GM23338 (cell line): ENCODE measurements around the gene PSMD5. TPM values are rescaled to one million over a fixed set of nuclear protein-coding genes. Genes with fewer than 3 reads are reported as not detected.

Experiments used
- ATAC-seq: fragments of 200-7000 bp; cut with Tn5 transposase; 3 replicates; pipeline ENCODE4 v1.9.1; 2020
- DNase-seq: peaks from one replicate; pipeline ENCODE4 v3.0.0-alpha.2; 2015; ENCODE audit warnings: low spot score
- H2AFZ ChIP-seq: fragments of 200-600 bp; sonication (generic); 2 replicates; pipeline ENCODE4 v1.8.0; 2016; ENCODE audit warnings: antibody characterized with exemption, mild to moderate bottlenecking, moderate library complexity
- H3F3A ChIP-seq: fragments of 200-600 bp; sonication (generic); replicated peaks from 2 replicates; pipeline ENCODE4 v1.8.0; 2017; ENCODE audit warnings: antibody characterized with exemption, mixed run types, low read depth
- H3K27ac ChIP-seq: fragments of 200-600 bp; sonication (generic); 2 replicates; pipeline ENCODE4 v1.6.1; 2016; ENCODE audit warnings: low read depth
- H3K27me3 ChIP-seq: fragments of 200-600 bp; sonication (generic); 2 replicates; pipeline ENCODE4 v1.8.0; 2016; ENCODE audit warnings: mild to moderate bottlenecking, mixed run types, moderate library complexity; ENCODE audit not compliant: insufficient read depth
- H3K36me3 ChIP-seq: fragments of 200-600 bp; sonication (generic); 2 replicates; pipeline ENCODE4 v1.8.0; 2016; ENCODE audit warnings: mild to moderate bottlenecking; ENCODE audit not compliant: insufficient read depth
- H3K4me1 ChIP-seq: fragments of 200-600 bp; sonication (generic); 2 replicates; pipeline ENCODE4 v1.8.0; 2016; ENCODE audit warnings: mild to moderate bottlenecking, moderate library complexity; ENCODE audit not compliant: insufficient read depth
- H3K4me2 ChIP-seq: fragments of 200-600 bp; sonication (generic); 2 replicates; pipeline ENCODE4 v1.7.1; 2017; ENCODE audit warnings: mixed run types
- H3K4me3 ChIP-seq: fragments of 200-600 bp; sonication (generic); 2 replicates; pipeline ENCODE4 v1.6.1; 2016; ENCODE audit warnings: mixed run types
- H3K79me2 ChIP-seq: fragments of 200-600 bp; sonication (generic); replicated peaks from 2 replicates; pipeline ENCODE4 v1.8.0; 2017; ENCODE audit warnings: mild to moderate bottlenecking; ENCODE audit not compliant: insufficient read depth
- H3K9me2 ChIP-seq: fragments of 200-600 bp; sonication (generic); 2 replicates; pipeline ENCODE4 v1.8.0; 2017; ENCODE audit not compliant: insufficient read depth
- H4K20me1 ChIP-seq: fragments of 200-600 bp; sonication (generic); replicated peaks from 2 replicates; pipeline ENCODE4 v1.8.0; 2017; ENCODE audit warnings: mild to moderate bottlenecking; ENCODE audit not compliant: insufficient read depth
- H3K27ac Mint-ChIP-seq: 2 replicates; pipeline ENCODE4 v1.8.0; 2020; ENCODE audit warnings: inconsistent platforms, mild to moderate bottlenecking, moderate library complexity, mixed read lengths
- H3K27me3 Mint-ChIP-seq: 3 replicates; pipeline ENCODE4 v1.8.0; 2022; ENCODE audit warnings: low read depth, mild to moderate bottlenecking, moderate library complexity, mixed read lengths, inconsistent platforms; ENCODE audit not compliant: insufficient read depth, poor library complexity
- H3K36me3 Mint-ChIP-seq: 3 replicates; pipeline ENCODE4 v1.8.0; 2021; ENCODE audit warnings: low read depth, mild to moderate bottlenecking, inconsistent platforms, moderate library complexity, mixed read lengths
- H3K4me1 Mint-ChIP-seq: 3 replicates; pipeline ENCODE4 v1.8.0; 2020; ENCODE audit warnings: mild to moderate bottlenecking, inconsistent platforms, mixed read lengths
- H3K4me3 Mint-ChIP-seq: 3 replicates; pipeline ENCODE4 v1.8.0; 2021; ENCODE audit warnings: moderate library complexity, mild to moderate bottlenecking, inconsistent platforms, mixed read lengths
- H3K9me3 Mint-ChIP-seq: 3 replicates; pipeline ENCODE4 v1.8.0; 2020; ENCODE audit warnings: moderate library complexity, mild to moderate bottlenecking, inconsistent platforms, mixed read lengths
- CREB1 ChIP-seq: fragments of 250-450 bp; sonication (Bioruptor Pico); IDR thresholded peaks from 2 replicates; pipeline ENCODE4 v1.5.0; 2020; ENCODE audit warnings: low read depth, mild to moderate bottlenecking, moderate library complexity
- EZH2 ChIP-seq: fragments of 200-600 bp; sonication (generic); IDR thresholded peaks from one replicate; pipeline ENCODE4 v1.8.0; 2017; ENCODE audit warnings: antibody characterized with exemption, mild to moderate bottlenecking, low read depth; ENCODE audit not compliant: unreplicated experiment
- EZH2phosphoT487 ChIP-seq: fragments of 200-600 bp; sonication (generic); IDR thresholded peaks from one replicate; pipeline ENCODE4 v1.8.1; 2018; ENCODE audit warnings: antibody characterized with exemption; ENCODE audit not compliant: unreplicated experiment
- JUNB ChIP-seq: IDR thresholded peaks from one replicate; pipeline ENCODE4 v1.6.1; 2016; ENCODE audit warnings: antibody characterized with exemption; ENCODE audit not compliant: unreplicated experiment
- NANOG ChIP-seq: IDR thresholded peaks from 2 replicates; pipeline ENCODE4 v1.6.1; 2016; ENCODE audit warnings: antibody characterized with exemption, borderline replicate concordance
- POLR2AphosphoS5 ChIP-seq: IDR thresholded peaks from 2 replicates; pipeline ENCODE4 v1.6.1; 2016; ENCODE audit warnings: antibody characterized with exemption, low read depth
- STAT1 ChIP-seq: IDR thresholded peaks from one replicate; pipeline ENCODE4 v1.6.1; 2016; ENCODE audit warnings: antibody characterized with exemption; ENCODE audit not compliant: unreplicated experiment
- ZNF114 ChIP-seq: fragments of 250-450 bp; sonication (Bioruptor Pico); IDR thresholded peaks from 2 replicates; pipeline ENCODE4 v1.5.0; 2020; ENCODE audit warnings: mild to moderate bottlenecking, moderate library complexity
- ZNF331 ChIP-seq: fragments of 250-450 bp; sonication (Bioruptor Pico); IDR thresholded peaks from 2 replicates; pipeline ENCODE4 v1.5.0; 2020; ENCODE audit warnings: low read depth, mild to moderate bottlenecking, moderate library complexity
- polyA plus RNA-seq: library from polyadenylated mRNA; unstranded; fragments of >200 nt; fragmentation: Nextera tagmentation; extraction: Ambion mirVana; gene quantifications from 2 replicates; pipeline ENCODE4 v1.2.1, GENCODE V29; 2016
- total RNA-seq: library from RNA; depleted of rRNA; stranded (reverse); fragments of >200 nt; shearing (Covaris generic); gene quantifications from 2 replicates; pipeline ENCODE4 v1.2.3, GENCODE V29; 2014
- TF ChIP-seq, protein P1 (sequence below): fragments of 250-450 bp; sonication (Bioruptor Pico); IDR thresholded peaks from 2 replicates; pipeline ENCODE4 v1.5.0; 2020; ENCODE audit warnings: mild to moderate bottlenecking, moderate library complexity
- TF ChIP-seq, protein P2 (sequence below): IDR thresholded peaks from one replicate; pipeline ENCODE4 v1.6.1; 2018; ENCODE audit warnings: antibody characterized with exemption; ENCODE audit not compliant: unreplicated experiment
- TF ChIP-seq, protein P3 (sequence below): IDR thresholded peaks from 2 replicates; pipeline ENCODE4 v1.6.1; 2016; ENCODE audit warnings: antibody characterized with exemption
- TF ChIP-seq, protein P4 (sequence below), 2 experiments: fragments of 200-600 bp in 1 of 2; sonication (generic) in 1 of 2; conservative IDR thresholded peaks; 2 replicates each; pipeline versions ENCODE4 v1.5.1 to v1.6.1; 2016 to 2017; ENCODE audit warnings: antibody characterized with exemption in 2 of 2, low read depth in 2 of 2, mild to moderate bottlenecking in 2 of 2, moderate library complexity in 1 of 2

Gene PSMD5
- total and polyA plus RNA-seq, 2 experiments from 2014 or later: 23.9 to 40.5 TPM

DNA sequence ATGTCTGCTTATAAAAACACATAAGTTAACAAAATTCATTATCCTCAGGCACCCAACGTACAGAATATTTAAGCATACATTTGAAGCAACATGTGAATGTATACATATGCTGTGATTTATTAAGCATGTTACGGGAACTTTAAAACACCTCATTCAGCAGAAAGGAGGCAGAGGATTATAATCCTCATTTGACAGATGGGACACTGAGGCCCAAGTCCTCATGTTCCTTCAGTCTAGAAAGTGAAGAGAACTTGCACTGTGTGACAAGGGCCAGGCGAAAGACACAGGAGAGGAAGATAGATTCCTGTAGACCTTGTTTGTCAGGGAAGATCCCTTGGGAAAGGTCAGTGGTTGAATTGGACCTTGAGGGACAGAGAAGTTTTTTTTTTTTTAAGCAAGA, 7.6 kb upstream of the PSMD5 start (continued):
- TF ChIP-seq, protein P1, sequence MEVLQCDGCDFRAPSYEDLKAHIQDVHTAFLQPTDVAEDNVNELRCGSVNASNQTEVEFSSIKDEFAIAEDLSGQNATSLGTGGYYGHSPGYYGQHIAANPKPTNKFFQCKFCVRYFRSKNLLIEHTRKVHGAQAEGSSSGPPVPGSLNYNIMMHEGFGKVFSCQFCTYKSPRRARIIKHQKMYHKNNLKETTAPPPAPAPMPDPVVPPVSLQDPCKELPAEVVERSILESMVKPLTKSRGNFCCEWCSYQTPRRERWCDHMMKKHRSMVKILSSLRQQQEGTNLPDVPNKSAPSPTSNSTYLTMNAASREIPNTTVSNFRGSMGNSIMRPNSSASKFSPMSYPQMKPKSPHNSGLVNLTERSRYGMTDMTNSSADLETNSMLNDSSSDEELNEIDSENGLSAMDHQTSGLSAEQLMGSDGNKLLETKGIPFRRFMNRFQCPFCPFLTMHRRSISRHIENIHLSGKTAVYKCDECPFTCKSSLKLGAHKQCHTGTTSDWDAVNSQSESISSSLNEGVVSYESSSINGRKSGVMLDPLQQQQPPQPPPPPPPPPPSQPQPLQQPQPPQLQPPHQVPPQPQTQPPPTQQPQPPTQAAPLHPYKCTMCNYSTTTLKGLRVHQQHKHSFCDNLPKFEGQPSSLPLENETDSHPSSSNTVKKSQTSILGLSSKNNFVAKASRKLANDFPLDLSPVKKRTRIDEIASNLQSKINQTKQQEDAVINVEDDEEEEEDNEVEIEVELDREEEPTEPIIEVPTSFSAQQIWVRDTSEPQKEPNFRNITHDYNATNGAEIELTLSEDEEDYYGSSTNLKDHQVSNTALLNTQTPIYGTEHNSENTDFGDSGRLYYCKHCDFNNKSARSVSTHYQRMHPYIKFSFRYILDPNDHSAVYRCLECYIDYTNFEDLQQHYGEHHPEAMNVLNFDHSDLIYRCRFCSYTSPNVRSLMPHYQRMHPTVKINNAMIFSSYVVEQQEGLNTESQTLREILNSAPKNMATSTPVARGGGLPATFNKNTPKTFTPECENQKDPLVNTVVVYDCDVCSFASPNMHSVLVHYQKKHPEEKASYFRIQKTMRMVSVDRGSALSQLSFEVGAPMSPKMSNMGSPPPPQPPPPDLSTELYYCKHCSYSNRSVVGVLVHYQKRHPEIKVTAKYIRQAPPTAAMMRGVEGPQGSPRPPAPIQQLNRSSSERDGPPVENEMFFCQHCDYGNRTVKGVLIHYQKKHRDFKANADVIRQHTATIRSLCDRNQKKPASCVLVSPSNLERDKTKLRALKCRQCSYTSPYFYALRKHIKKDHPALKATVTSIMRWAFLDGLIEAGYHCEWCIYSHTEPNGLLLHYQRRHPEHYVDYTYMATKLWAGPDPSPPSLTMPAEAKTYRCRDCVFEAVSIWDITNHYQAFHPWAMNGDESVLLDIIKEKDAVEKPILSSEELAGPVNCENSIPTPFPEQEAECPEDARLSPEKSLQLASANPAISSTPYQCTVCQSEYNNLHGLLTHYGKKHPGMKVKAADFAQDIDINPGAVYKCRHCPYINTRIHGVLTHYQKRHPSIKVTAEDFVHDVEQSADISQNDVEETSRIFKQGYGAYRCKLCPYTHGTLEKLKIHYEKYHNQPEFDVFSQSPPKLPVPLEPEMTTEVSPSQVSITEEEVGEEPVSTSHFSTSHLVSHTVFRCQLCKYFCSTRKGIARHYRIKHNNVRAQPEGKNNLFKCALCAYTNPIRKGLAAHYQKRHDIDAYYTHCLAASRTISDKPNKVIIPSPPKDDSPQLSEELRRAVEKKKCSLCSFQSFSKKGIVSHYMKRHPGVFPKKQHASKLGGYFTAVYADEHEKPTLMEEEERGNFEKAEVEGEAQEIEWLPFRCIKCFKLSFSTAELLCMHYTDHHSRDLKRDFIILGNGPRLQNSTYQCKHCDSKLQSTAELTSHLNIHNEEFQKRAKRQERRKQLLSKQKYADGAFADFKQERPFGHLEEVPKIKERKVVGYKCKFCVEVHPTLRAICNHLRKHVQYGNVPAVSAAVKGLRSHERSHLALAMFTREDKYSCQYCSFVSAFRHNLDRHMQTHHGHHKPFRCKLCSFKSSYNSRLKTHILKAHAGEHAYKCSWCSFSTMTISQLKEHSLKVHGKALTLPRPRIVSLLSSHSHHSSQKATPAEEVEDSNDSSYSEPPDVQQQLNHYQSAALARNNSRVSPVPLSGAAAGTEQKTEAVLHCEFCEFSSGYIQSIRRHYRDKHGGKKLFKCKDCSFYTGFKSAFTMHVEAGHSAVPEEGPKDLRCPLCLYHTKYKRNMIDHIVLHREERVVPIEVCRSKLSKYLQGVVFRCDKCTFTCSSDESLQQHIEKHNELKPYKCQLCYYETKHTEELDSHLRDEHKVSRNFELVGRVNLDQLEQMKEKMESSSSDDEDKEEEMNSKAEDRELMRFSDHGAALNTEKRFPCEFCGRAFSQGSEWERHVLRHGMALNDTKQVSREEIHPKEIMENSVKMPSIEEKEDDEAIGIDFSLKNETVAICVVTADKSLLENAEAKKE (CRISPR knock-in tag): no peak

DNA sequence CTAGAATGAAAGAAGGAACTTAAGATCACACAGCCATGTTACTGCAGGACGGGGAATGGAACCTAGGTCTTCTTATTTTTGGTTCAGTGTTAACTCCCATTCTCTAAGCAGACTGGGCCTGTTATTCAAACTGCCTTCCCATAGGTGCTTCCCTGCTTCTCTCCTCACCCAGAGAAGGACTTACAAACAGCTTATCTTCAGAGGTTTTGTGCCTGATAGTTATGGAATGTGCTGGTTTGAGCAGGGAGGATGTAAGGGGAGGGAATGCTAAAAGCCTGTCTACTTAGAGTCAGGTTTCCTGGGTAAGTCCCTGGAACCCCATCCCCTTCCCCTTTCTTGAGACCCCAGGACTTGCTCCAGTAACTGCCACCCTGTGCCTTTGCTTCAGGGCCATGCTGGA, 4.2 kb upstream of the PSMD5 start:
- H3K9me2 ChIP-seq: no peaks in the 10 kb centered on the region
- no peaks in the 10 kb centered on the region for H3F3A ChIP-seq
- peaks cover 7% of the 10 kb centered on the region for H3K27me3 Mint-ChIP-seq
- H3K36me3 ChIP-seq: no peaks in the 10 kb centered on the region
- no peaks in the 10 kb centered on the region for H4K20me1 ChIP-seq
- H3K27ac Mint-ChIP-seq: no peak overlapping the region
- peak; percentile 27 for DNase-seq
- H3K79me2 ChIP-seq: peaks cover 24% of the 10 kb centered on the region
- H3K4me1 Mint-ChIP-seq: peaks cover 22% of the 10 kb centered on the region
- H3K27me3 ChIP-seq: no peaks in the 10 kb centered on the region
- H3K4me3 ChIP-seq: no peak overlapping the region
- H3K9me3 Mint-ChIP-seq: no peaks in the 10 kb centered on the region
- H3K4me3 Mint-ChIP-seq: no peak overlapping the region
- peaks cover 19% of the 10 kb centered on the region for H3K4me1 ChIP-seq
- H3K4me2 ChIP-seq: no peak overlapping the region
- H3K36me3 Mint-ChIP-seq: peaks cover 14% of the 10 kb centered on the region
- H2AFZ ChIP-seq: no peak overlapping the region
- H3K27ac ChIP-seq: peak overlapping the region; percentile 74; the same call in 1 of the 2 replicates
- ATAC-seq: no peak
- TF ChIP-seq CREB1 (CRISPR knock-in tag) (no peak), ZNF114 (CRISPR knock-in tag) (no peak), EZH2 (no peak), ZNF331 (CRISPR knock-in tag) (no peak), POLR2AphosphoS5 (no peak), JUNB (no peak), NANOG (no peak), EZH2phosphoT487 (no peak), STAT1 (no peak)
- TF ChIP-seq, protein P2, sequence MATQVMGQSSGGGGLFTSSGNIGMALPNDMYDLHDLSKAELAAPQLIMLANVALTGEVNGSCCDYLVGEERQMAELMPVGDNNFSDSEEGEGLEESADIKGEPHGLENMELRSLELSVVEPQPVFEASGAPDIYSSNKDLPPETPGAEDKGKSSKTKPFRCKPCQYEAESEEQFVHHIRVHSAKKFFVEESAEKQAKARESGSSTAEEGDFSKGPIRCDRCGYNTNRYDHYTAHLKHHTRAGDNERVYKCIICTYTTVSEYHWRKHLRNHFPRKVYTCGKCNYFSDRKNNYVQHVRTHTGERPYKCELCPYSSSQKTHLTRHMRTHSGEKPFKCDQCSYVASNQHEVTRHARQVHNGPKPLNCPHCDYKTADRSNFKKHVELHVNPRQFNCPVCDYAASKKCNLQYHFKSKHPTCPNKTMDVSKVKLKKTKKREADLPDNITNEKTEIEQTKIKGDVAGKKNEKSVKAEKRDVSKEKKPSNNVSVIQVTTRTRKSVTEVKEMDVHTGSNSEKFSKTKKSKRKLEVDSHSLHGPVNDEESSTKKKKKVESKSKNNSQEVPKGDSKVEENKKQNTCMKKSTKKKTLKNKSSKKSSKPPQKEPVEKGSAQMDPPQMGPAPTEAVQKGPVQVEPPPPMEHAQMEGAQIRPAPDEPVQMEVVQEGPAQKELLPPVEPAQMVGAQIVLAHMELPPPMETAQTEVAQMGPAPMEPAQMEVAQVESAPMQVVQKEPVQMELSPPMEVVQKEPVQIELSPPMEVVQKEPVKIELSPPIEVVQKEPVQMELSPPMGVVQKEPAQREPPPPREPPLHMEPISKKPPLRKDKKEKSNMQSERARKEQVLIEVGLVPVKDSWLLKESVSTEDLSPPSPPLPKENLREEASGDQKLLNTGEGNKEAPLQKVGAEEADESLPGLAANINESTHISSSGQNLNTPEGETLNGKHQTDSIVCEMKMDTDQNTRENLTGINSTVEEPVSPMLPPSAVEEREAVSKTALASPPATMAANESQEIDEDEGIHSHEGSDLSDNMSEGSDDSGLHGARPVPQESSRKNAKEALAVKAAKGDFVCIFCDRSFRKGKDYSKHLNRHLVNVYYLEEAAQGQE: no peak
- TF ChIP-seq, protein P3, sequence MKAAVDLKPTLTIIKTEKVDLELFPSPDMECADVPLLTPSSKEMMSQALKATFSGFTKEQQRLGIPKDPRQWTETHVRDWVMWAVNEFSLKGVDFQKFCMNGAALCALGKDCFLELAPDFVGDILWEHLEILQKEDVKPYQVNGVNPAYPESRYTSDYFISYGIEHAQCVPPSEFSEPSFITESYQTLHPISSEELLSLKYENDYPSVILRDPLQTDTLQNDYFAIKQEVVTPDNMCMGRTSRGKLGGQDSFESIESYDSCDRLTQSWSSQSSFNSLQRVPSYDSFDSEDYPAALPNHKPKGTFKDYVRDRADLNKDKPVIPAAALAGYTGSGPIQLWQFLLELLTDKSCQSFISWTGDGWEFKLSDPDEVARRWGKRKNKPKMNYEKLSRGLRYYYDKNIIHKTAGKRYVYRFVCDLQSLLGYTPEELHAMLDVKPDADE: no peak
- TF ChIP-seq, protein P4, sequence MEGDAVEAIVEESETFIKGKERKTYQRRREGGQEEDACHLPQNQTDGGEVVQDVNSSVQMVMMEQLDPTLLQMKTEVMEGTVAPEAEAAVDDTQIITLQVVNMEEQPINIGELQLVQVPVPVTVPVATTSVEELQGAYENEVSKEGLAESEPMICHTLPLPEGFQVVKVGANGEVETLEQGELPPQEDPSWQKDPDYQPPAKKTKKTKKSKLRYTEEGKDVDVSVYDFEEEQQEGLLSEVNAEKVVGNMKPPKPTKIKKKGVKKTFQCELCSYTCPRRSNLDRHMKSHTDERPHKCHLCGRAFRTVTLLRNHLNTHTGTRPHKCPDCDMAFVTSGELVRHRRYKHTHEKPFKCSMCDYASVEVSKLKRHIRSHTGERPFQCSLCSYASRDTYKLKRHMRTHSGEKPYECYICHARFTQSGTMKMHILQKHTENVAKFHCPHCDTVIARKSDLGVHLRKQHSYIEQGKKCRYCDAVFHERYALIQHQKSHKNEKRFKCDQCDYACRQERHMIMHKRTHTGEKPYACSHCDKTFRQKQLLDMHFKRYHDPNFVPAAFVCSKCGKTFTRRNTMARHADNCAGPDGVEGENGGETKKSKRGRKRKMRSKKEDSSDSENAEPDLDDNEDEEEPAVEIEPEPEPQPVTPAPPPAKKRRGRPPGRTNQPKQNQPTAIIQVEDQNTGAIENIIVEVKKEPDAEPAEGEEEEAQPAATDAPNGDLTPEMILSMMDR (conservative IDR thresholded peaks at IDR 0.05; ENCODE audit: low read depth in 2 of 2): no peak
